Activated CD4-positive, alpha-beta T cell treated with anti-CD3 and anti-CD28 coated beads, Interleukin-2, amount 10 ng/mL, durations not matched to agents 24 days and 14 days (primary cell): Measurements from ENCODE around the gene CNGB1. TPM values are rescaled to one million over a fixed set of nuclear protein-coding genes. Genes with fewer than 3 reads are reported as not detected.

Experiments
- DNase-seq: peaks from one replicate; pipeline ENCODE4 v3.0.0; 2022
- H3K27ac Mint-ChIP-seq: one replicate; pipeline ENCODE4 v1.8.0; 2022; ENCODE audit warnings: mild to moderate bottlenecking, mixed read lengths
- H3K27me3 Mint-ChIP-seq: one replicate; pipeline ENCODE4 v1.8.0; 2022; ENCODE audit warnings: mixed read lengths
- H3K36me3 Mint-ChIP-seq: one replicate; pipeline ENCODE4 v1.8.0; 2022; ENCODE audit warnings: low read depth, mild to moderate bottlenecking, mixed read lengths
- H3K4me1 Mint-ChIP-seq: one replicate; pipeline ENCODE4 v1.8.0; 2021; ENCODE audit warnings: mixed read lengths
- H3K4me3 Mint-ChIP-seq: one replicate; pipeline ENCODE4 v1.8.0; 2022; ENCODE audit warnings: mild to moderate bottlenecking, moderate library complexity, mixed read lengths
- H3K9me3 Mint-ChIP-seq: one replicate; pipeline ENCODE4 v1.8.0; 2021; ENCODE audit warnings: mixed read lengths
- intact Hi-C: fragments of 100-400 bp; cut with micrococcal nuclease; formaldehyde crosslinking; loops from one replicate; pipeline ENCODE4 v1.15.1; 2023
- total RNA-seq: library from RNA; stranded (reverse); gene quantifications from 2 replicates; pipeline ENCODE4 v1.2.3, GENCODE V29; 2022

The CNGB1 gene
- total RNA-seq, 1 donor from 2014 or later, result not detected

- no peaks in the 10 kb centered on the region for H3K9me3 Mint-ChIP-seq
- no peaks in the 10 kb centered on the region for H3K4me1 Mint-ChIP-seq
- no peak for DNase-seq
- intact Hi-C loops, result no loop called here
- H3K36me3 Mint-ChIP-seq, result no peaks in the 10 kb centered on the region
- peaks cover 7% of the 10 kb centered on the region for H3K27me3 Mint-ChIP-seq
- H3K4me3 Mint-ChIP-seq, result no peak overlapping the region
- H3K27ac Mint-ChIP-seq, result no peak overlapping the region
Measured at GRCh38 chr16:57834936-57835335, 136.0 kb downstream of the CNGB1 start.

Other genes starting within 250 kb of the CNGB1 start
- gene KATNB1, start 235.4 kb downstream of the CNGB1 start, total RNA-seq, result 45.0 and 49.8 TPM in 2 replicates
- 0.58 and 1.7 TPM in 2 replicates for gene KIFC3, start 168.6 kb downstream of the CNGB1 start, total RNA-seq
- gene ZNF319, start 29.5 kb upstream of the CNGB1 start, total RNA-seq, result 8.0 and 8.3 TPM in 2 replicates
- gene USB1, start 30.3 kb upstream of the CNGB1 start, total RNA-seq, result 50.9 and 54.4 TPM in 2 replicates
- 0.89 and 1.1 TPM in 2 replicates for gene MMP15, start 54.6 kb upstream of the CNGB1 start, total RNA-seq
- gene CFAP20, start 158.3 kb upstream of the CNGB1 start, total RNA-seq, result 62.7 and 63.2 TPM in 2 replicates
- 92.0 and 96.7 TPM in 2 replicates for gene CSNK2A2, start 227.0 kb upstream of the CNGB1 start, total RNA-seq